Fibroblast of upper back skin (primary cell): ENCODE results near the gene MSLN.
A peak's percentile ranks its signal among the peaks of the same experiment; 100 is the strongest.

Experiments used
- DNase-seq: peaks from one replicate; pipeline ENCODE4 v3.0.0-alpha.2; 2013

MSLN gene

DNA sequence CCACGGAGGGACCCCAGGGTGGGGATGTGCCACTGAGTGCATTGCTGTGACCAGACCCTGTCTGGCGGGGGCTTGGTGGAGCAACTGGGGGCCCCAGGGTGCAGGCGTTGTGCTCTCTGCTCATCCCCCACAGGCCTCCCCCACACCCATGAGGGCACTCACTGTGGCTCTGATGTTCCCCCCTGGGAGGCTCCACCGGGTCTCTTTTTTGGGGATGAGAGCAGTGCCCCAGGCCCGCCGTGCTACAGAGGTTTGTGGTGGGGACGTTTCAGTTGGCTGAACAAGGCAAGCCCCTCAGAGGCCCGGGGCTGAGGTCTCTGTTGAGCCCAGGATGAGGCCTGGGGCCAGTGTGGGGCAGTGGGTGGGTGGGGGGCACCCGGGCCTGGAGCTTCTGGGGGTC, 36.8 kb upstream of the MSLN start:
- no peak for DNase-seq

DNA sequence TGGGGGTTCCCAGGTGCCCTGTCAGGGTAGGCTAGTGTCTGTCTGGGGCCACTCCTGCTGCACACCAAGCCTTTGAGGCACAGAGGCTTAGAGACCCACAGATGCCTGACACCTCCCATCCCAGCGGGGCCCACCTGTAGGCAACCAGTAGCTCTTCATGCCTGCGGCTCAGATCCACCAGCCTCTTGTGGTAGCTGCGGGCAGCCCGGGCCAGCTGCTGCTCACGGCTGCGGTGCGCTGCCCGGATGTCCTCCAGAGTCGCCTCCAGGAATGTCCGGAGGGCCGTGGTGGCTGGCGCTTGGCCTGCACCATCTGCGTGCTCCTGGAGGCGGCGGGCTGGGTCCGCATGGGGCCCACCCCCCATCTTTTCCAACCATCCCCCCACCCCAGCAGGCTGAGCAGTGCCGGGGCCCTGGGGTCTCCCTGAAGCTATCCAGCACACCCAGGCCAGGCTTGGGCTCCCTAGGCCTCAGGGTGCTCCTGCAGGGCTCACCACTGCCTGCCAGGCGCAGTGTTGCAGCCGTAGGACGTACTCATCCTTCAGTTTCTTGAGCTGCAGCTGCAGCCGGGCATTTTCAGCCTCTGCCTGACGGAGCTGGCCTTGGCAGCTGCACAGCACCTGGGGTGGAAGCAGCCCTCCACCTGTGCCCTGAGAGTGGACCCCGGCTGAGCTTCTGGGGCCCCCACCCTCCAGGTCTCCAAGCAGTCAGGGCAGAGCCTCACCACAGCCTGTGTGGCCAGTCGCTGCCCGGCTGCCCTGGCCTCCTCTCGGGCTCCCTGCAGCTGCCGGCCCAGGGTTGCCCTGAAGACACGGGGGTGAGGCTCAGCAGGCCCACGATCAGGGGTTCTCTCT, 36.1 kb upstream of the MSLN start:
- no peak for DNase-seq

DNA sequence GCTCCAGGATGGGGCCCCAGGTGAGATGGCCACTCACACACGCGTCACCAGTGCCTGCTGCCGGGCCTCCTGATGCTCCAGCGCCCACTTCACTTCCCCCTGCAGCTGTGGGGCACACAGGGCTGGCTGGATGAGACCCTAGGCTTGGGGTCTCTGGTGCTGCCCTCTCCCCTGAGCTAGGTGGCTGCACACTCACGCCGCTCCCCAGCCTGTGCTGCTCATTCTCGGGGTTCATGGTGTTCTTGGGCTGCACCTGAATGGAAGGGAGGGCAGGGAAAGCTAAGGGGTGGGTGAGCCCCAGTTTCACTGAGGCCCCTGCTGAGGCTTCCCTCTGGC, 35.5 kb upstream of the MSLN start:
- DNase-seq: no peak

DNA sequence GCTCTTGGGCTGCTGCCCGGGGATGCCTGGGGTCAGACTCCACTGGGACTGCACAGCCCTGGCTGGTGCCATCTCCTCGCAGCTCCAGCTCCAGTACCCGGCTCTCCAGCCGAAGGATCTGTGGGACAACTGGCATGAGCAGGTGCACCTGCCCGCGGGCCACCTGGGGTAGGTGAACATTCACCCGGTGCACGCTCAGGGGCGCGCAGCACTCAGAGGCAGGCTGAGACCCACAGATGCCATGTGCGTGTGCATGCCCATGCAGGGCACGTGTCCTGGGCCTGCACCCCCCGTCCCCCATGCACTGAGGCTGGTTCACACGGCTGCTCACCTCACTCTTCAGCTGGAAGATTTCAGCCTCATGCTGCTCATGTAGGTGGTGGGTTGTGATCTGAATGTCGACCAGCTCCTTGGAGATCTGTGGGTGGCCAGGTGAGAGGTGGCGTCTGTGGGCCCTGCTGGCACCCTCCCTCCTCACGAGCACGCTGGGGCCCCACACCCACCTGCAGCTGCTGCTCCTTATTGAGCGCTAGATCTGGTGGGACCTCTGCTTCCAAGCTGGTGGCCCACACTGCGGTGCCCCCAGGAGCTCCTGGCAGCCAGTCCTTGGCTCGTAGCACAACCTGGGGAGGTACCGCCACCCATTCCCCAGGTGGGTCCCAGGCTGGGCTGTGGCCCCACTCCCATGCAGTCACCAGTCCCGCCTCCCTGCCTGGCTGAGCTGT, 34.9 kb upstream of the MSLN start:
- no peak for DNase-seq

DNA sequence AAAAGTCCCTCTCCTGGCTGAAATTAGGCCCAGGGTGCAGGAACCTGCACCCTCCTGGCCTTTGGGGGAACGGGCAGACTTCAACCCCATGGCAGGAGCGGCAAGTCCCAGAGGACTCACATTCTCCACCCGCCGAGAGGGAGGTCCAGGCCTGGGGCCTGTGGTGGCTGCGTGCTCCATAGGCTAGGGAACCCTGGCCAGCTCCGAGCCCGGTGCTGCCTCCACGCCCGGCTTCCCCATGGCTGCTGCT, 34.4 kb upstream of the MSLN start:
- no peak for DNase-seq

DNA sequence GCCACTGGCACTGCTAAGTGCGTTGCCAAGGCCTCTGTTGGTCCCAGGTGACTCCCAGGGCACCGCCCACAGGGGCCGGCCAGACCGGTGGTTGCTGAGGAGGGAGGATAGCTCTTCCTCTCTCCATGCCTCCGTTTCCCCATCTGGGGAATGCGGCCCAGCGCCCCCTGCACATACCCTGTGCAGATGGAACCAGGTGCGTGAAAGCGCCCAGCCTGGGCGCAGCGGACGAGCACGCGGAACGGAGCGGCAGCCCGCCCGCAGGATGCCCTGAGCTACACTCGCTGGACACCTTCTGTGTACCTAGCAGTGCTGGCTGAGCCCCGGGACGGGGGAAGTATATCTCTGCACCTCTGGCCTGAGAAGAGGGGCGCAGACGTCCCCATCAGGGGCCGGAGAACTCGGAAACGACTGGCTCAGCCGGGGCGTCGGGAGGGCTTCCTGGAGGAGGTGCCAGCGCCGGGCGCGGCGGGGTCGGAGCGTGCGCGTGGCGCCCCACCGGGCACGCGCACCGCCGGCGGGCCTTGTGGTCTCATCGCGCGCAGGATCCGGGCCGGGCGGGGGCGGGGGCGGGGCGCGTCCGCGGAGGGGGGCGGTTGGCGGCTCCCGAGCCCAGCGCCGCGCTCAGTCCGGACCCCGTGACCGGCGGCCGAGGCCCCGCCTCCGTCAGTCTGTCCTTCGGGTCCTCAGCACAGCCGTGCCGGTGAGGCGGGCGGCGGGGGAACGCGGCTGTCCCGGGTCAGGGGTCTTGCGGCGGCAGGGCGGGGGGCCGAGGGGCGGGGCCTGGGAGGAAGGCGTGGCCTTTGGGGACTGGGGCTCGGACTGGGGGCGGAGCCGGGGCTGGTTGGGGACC, 33.9 kb upstream of the MSLN start, which contains the start of the genes CCDC78 and HAGHL:
Gene CCDC78, minus strand, starts transcription at position 6 of the 853 bp plus-strand sequence. CDS start 76 bp downstream, outside the sequence.
Gene HAGHL, plus strand, starts transcription at position 669 of the 853 bp plus-strand sequence. CDS start 404 bp downstream, outside the sequence.
- peak; percentile 34 for DNase-seq

DNA sequence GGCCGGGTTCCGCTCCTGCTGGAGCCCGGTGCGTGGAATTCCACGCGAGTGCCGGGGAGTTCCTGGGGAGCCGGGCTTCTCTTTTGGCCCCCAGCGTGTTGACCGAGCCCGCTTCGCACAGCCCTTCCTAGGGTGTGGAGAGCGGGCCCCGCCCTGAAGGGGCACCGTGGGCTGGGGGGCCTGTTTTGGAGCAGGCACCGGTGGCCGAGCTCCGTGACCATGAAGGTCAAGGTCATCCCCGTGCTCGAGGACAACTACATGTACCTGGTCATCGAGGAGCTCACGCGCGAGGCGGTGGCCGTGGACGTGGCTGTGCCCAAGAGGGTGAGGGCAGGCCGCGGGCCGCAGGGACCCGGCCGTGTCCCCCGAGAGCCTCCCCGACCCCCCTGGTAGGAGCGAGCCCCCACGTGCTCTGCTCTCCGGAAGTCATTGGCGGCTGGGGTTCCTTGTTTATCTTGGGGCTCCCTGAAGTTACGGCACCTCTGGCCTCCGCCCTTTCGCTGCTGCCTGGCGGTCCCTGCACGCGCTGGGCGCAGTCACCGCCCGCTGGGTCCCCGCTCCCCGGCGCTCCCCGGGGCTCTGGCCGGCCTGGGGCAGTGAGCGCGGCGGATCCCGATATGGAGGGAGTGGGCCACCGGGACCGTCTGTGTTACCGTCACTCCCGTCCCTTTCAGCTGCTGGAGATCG, 33.1 kb upstream of the MSLN start:
- no peak for DNase-seq

DNA sequence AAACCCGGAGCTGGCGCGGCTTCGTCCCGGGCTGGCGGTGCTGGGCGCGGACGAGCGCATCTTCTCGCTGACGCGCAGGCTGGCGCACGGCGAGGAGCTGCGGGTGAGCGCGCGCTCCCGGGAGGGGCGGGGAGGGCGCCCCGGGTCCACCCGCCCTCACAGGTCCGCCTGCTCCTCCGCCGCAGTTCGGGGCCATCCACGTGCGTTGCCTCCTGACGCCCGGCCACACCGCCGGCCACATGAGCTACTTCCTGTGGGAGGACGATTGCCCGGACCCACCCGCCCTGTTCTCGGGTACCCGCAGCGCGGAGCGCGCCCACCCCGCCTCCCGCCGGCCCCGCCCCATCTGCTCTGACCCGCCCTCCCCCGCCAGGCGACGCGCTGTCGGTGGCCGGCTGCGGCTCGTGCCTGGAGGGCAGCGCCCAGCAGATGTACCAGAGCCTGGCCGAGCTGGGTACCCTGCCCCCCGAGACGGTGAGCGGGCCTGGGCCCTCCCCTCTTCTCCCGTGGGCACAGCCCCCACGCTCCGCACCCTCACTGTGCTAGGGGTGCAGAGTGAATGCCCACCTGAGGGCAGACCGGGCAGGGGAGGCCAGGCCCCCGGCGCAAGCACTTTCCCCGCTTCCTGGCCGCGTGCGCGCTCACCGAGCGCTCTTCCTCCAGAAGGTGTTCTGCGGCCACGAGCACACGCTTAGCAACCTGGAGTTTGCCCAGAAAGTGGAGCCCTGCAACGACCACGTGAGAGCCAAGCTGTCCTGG, 32.2 kb upstream of the MSLN start:
- peak; percentile 72 for DNase-seq

DNA sequence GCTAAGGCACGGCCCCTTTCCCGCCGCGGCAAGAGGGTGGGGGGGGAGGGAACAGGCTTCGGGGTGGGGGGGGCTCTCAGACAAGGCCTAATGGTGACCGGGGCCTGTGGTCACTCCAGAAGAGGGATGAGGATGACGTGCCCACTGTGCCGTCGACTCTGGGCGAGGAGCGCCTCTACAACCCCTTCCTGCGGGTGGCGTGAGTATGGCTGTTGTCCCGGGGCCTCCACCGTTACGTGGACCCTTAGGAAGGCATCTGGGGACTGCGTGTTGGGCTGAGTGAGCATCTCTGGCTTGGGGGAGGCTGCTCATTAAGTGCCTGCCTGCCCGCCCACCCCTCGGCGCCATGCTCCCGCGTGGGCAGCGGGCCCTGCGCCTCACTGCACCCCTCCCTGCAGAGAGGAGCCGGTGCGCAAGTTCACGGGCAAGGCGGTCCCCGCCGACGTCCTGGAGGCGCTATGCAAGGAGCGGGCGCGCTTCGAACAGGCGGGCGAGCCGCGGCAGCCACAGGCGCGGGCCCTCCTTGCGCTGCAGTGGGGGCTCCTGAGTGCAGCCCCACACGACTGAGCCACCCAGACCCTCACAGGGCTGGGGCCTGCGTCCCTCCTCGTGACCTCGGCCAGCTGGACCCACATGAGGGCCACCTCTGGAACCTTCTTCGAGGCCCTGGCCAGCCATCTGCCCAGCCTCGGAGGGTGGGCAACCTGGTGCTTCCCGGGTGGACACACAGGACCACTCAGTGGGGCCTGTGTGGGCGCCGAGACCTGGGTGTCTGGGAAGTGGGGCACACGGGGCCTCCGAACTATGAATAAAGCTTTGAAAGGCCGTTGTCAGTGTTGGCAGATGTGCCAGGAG, 31.4 kb upstream of the MSLN start:
- DNase-seq: no peak

DNA sequence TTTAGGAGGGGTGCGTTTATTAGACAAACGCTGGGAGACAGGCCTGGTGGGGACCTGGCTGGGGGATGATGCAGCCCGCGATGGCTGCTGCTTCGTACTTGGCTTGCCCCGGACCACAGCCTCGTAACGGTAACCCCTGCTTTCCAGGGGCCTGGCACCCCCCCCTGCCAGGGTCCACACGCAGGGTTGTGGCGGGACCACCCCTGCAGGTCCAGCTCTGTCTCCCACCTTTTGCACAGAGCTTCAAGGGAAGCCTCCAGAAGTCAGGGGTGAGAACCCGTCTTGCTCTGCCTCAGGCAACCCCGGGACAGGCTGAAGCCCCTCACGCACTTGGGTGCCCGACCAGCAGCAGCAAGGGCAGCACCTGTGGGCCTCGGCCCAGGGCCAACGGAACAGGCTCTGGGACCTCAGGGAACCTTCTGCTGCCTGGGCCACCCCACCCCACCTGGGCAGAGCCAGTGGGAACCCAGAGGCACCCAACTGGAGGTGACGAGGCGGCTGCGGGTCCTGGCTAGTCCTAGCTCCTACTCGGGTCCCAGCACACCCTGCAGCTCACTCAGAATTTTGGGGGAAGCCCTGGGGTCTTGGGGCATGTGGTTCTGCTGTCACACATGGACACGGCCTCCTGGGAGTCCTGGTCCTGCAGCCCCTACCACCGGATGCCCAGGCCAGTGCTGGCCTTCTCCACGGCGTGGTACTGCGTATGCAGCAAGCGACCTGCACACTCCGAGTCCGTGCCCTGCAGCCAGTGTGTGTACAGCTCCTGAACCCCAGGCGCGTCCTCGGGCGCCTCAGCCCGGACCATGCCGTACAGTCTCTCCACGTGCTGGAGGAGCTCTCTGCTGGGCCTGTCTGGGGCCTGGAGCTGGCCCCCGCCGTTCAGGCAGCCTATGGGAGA, 30.5 kb upstream of the MSLN start:
- no peak for DNase-seq

DNA sequence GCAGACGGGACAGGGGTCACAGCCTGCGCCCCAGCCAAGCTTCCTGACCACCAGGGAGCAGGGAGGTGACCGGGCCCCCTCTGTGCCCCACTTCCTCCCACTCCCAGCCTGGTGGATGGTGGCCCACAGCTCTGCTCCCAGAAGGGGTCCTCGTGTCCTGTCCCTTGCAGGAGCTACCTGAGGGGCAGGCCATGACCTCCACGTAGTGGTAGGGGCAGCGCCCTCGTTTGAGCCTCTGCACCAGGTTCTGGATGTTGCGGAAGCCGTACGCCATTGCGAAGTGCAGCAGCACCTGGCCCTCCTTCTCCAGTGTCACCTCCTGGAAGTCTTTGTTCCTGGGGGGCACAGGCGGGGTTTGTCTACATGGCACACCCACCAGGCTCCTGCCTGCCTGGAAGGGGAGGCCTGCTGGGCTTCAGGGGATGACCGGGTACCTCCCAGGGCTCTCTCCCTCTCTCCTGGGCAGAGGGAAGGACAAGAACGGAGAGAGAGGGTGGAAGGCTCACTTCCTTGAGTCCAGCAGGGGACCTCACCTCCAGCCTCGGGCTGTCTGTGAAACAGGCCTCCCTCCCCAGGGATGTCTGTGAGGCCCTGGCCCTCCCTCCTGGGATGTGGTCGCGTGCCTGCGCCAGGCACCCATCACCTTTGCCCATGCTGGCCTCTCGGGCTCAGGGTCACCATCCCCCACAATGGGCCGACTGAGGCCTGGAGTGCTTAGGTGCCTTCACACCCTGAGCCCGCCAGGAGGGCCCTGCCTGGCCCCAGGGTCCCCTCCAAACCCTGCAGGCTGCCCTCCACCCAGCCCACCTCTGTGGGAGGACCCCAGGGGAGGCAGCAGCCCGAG, 29.6 kb upstream of the MSLN start:
- no peak for DNase-seq

DNA sequence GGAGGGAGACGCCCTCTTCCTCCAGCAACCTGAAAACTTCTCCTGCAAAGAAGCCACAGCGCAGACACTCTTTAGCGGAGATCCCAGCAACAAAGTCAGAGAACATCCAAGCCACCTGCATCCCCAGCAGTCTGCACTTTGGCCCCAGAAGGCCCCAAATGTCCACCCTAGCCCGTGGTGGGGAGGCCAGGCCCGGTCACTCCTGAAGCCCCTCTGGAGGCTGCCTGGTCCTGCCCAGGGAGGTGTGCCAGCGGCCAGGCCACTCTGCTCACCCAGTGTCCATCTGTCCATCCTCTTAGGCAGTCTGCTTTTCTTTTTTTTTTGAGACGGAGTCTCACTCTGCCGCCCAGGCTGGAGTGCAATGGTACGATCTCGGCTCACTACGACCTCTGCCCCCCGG, 28.2 kb upstream of the MSLN start:
- DNase-seq: no peak

DNA sequence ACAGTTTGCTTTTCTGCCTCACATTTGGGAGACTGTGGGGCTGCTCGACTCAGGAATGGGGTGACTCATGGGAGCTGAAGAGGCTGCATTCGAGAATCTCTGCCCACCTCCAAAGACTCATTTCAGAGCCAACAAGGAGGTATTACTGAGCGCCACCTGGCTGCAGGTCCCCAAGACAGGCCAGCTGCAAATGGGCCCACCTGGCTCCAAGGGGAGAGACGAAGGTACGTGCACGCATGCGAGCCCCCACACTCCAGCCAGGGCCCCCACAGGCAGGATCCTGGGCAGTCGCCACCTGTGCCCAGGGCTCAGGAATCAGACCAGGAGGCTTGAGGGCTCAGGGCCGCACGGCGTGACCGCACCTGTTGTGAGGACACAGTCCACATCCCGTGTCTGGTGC, 27.6 kb upstream of the MSLN start:
- no peak for DNase-seq

DNA sequence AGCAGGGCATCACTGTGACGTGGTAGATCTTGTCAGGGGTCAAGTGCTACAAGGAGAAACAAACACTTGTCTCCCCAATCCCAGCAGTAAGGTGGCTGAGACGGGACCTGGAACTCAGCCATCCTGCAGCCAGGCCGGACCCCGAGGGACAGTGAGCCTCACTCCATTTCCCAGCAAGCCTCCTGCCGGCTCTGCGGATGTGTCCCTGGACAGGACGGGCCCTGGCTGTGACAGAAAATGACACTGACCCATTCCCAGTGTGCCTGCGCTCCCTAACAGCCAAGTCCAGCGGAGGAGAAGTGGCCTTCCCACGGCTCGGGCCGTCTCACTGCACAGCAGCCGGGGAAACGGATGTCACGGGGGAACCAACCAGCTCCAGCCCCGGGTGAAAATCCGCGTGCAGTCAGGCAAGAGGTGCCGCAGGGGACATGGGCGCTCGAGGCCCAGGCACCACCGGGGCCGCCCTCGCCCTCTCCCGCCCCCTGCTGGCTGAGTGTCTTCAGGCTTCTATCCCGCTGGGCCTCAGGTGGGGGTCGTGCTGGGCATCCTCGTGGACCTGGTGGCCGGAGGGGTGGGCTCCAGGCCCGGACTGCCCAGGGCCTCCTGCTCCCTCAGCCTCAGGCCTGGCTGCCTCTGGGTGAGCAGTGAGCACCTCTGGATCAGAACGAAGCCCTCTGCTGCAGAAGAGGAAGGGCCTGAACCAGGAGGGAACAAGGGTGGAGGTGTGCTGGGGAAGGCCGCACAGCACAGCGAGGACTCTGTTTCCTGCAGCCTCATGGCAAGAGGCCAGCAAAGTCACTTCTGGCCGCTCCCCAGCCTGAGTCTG, 26.9 kb upstream of the MSLN start:
- no peak for DNase-seq

DNA sequence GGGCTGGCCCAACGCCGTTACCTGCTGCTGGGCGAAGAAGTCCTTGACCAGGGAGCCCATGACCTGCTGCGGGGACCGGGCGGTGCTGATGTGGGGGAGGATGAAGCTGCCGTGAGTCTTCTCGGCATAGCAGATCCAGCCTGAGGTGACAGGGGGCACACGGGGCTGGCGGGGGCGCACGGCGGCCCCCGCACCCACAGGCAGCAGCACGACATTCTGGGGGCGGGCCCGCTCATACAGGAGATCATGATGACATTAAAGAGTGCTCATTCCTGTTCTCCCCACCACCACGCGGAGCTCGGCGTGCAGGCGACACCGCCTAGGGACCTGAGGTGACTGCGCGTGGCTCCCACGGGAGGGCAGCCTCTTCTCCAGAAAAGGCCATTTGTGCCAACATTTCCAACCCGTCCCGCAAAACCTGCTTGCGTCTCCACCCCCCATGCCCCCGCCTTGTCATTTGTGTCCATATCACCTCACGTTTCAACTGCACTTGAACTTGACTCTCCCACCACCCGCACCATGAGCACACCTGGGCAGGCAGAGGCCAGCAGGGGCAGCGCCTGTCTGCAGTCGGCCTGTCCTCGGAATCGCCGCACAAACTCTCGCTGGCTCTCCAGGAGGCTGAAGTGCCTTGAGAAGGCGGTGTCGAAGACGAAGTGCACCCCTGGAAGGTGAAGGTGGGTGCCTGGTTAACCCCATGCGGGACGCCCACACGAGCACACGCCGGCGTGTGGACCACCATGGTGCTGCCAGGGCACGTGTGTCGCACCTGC, 26.1 kb upstream of the MSLN start:
- no peak for DNase-seq

DNA sequence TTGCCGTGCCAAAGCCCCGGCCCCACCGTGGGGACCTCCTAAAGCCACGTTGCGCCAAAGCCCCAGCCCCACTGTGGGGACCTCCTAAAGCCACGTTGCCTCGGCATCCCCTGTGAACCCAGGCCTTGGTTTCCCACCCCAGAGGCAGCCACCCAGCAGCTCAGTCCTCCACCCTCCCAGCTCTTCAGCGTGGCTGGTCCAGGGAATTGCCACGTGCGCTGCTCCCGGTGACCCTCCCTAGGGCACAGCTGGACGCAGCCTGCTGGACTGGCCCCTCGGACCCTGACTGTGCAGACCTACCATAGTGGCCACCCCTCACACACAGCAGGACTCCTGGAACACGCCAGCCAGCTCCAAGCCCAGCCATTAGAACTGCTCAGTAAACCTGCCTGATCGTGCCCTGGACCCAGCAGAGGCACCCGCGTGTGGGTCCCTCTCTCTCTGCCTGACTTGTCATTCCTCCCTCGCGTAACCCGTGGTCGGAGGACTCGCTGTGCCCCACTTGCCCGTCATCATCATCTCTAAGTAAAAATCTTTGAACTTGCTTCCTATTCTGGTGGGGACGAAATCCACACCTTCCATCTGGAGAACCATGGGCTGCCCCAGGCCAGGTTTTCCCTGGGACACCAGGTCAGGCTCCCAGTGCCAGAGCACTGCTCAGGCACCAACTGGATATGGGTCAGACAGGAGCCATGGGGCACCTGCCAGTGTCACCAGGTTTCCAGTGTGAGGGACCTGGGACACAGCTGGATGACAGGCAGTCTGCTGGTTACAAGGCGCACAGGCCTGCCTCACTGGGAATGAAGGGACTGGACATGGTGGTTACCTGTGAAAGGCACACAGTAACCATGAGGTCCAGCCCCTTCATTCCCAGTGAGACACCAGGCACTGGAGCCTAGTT, 25.3 kb upstream of the MSLN start:
- no peak for DNase-seq
